ENCODE data around the gene FYB1. TPM values are rescaled to one million over a fixed set of nuclear protein-coding genes. Genes with fewer than 3 reads are reported as not detected.
"Not testable (repeated sequence)": the region's sequence is repeated elsewhere in the genome, so short reads cannot be mapped to it uniquely, and the experiment has no call there.

Gene FYB1
- total and polyA plus RNA-seq, 7 experiments from 2014 or later, result 310 to 701 (median 491) TPM

DNA sequence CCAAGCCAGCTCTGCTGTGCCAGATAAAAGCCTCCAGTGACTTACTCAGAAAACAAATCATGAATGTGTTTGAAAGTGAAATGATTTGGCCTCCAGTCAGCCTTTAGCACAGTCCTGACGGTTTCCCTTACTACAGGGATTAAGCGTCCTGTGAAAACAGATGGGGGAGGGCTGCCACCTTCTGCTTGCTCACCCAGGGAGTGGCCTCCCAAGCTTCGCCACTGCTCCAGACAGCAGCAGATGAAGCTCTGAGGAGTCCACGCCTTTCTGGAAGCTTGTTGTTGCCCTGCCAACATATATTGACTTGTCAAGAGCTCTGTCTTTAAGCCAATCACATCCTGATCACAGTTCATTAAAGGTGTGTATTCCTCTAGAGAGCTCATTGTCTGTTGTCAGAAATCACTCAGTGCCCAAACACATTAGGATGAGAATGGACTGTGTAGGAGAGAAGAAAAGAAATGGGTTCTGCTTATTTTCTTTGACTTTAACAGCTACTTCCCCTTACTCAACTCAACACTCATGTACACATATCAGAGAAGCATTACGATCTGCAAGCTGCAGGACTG lies 4.9 kb upstream of the FYB1 start:
- Histone ChIP-seq H3K9me3 (ENCODE audit: control insufficient read depth in 2 of 3, low read length in 3 of 3) (no peaks in the 10 kb centered on the region), H3K27ac (ENCODE audit: low read depth, low read length) (no peak overlapping the region), H3K36me3 (ENCODE audit: control insufficient read depth in 2 of 3, insufficient read depth in 3 of 3, low read length in 3 of 3) (no peaks in the 10 kb centered on the region), H3K4me1 (ENCODE audit: control insufficient read depth in 2 of 2, insufficient read depth in 2 of 2, low read length in 2 of 2) (peaks cover 0 to 15% of the 10 kb centered on the region in 2 donors), H3K4me3 (ENCODE audit: low read length) (no peak overlapping the region), H3K27me3 (ENCODE audit: control insufficient read depth in 2 of 2, insufficient read depth in 2 of 2, low read length in 2 of 2) (no peaks in the 10 kb centered on the region)
- intact Hi-C loops (cut with micrococcal nuclease), result loop anchor here in 1 of 2 donors (2.0 kb wide), 1 partner anchor 17 kb away; no protein-coding TSS in a partner anchor
- no peaks in the 10 kb centered on the region for H3K36me3 Mint-ChIP-seq
- peak overlapping the region in 3 of 9 donors; percentile 5 to 54 (median 32) for H3K27ac Mint-ChIP-seq
- no peak for DNase-seq
- H3K4me3 Mint-ChIP-seq, result no peak overlapping the region
- no peaks in the 10 kb centered on the region for H3K9me3 Mint-ChIP-seq
- peaks cover 15 to 71% (median 49%) of the 10 kb centered on the region in 7 donors for H3K4me1 Mint-ChIP-seq
- peak; percentile 77 for ATAC-seq
- ChIA-PET POLR2A (interaction anchor here (0.6 to 2.4 kb wide), 6 partner anchors 21 to 227 kb away, joined by 3 to 8 read pairs (median 4); no protein-coding TSS in a partner anchor), CTCF (interaction anchor here (0.9 to 10.1 kb wide), 5 partner anchors 7 to 67 kb away, joined by 3 to 192 read pairs (median 4); no protein-coding TSS in a partner anchor)
- no peaks in the 10 kb centered on the region for H3K27me3 Mint-ChIP-seq

DNA sequence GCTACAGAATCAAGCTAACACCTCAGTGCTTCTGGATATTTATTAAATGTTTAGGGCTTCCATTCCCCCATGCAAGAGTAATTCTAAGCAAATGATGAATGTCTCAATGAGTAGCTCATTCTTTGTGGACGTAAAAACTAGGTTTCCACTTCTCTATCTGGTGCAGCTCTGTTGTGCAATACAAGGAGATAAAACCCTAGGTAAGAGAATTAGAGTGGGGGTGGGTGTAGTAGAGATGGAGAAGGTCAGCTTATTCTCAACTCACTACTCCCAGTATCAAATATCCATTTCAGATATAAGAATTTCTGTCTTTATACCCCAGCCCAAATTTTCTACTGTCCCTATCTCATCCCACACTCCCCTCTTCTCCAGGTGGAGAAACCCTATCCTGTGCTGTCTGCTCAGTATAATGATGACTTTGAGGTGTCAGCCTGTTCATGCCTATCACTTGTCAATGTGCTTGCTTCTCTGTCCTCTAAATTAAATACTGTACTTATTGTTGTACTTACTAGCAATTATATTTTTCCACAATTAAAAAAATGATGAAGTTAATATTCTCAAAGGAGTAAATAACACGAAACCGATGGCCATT lies 4.3 kb upstream of the FYB1 start:
- H3K27ac Mint-ChIP-seq, result peak overlapping the region in 2 of 9 donors; percentile 17 to 32
- Histone ChIP-seq H3K27me3 (ENCODE audit: control insufficient read depth in 2 of 2, insufficient read depth in 2 of 2, low read length in 2 of 2) (no peaks in the 10 kb centered on the region), H3K9me3 (ENCODE audit: control insufficient read depth in 2 of 3, low read length in 3 of 3) (no peaks in the 10 kb centered on the region), H3K36me3 (ENCODE audit: control insufficient read depth in 2 of 3, insufficient read depth in 3 of 3, low read length in 3 of 3) (no peaks in the 10 kb centered on the region), H3K4me1 (ENCODE audit: control insufficient read depth in 2 of 2, insufficient read depth in 2 of 2, low read length in 2 of 2) (peaks cover 0 to 21% of the 10 kb centered on the region in 2 donors), H3K4me3 (ENCODE audit: low read length) (no peak overlapping the region), H3K27ac (ENCODE audit: low read depth, low read length) (no peak overlapping the region)
- H3K9me3 Mint-ChIP-seq, result no peaks in the 10 kb centered on the region
- DNase-seq (no peak), ATAC-seq (no peak)
- peaks cover 15 to 76% (median 56%) of the 10 kb centered on the region in 7 donors for H3K4me1 Mint-ChIP-seq
- intact Hi-C loops (cut with micrococcal nuclease), result loop anchor here in 1 of 2 donors (2.0 kb wide), 1 partner anchor 17 kb away; no protein-coding TSS in a partner anchor
- H3K36me3 Mint-ChIP-seq, result no peaks in the 10 kb centered on the region
- POLR2A ChIA-PET, result interaction anchor here (0.6 to 2.4 kb wide), 8 partner anchors 12 to 226 kb away, joined by 3 to 8 read pairs (median 4); no protein-coding TSS in a partner anchor
- no peaks in the 10 kb centered on the region for H3K27me3 Mint-ChIP-seq
- CTCF ChIA-PET, result interaction anchor here (0.6 to 10.1 kb wide), 6 partner anchors 7 to 66 kb away, joined by 3 to 192 read pairs (median 12); no protein-coding TSS in a partner anchor
- no peak overlapping the region for H3K4me3 Mint-ChIP-seq

DNA sequence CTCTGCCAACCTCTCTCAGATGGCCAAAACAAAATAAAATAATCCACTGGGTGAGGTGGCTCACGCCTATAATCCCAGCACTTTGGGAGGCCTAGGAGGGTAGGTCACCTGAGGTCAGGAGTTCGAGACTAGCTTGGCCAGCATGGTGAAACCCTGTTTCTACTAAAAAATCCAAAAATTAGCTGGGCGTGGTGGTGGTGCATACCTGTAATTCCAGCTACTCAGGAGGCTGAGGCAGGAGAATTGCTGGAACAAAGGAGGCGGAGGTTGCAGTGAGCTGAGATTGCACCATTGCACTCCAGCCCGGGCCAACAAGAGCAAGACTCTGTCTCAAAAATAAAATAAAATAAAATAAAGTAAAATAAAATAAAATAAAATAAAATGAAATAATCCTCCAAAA lies 2.3 kb upstream of the FYB1 start:
- H3K27me3 Mint-ChIP-seq; ATAC-seq; H3K9me3 ChIP-seq (ENCODE audit: control insufficient read depth in 2 of 3, low read length in 3 of 3); H3K36me3 ChIP-seq (ENCODE audit: control insufficient read depth in 2 of 3, insufficient read depth in 3 of 3, low read length in 3 of 3); H3K27ac ChIP-seq (ENCODE audit: low read depth, low read length); H3K27me3 ChIP-seq (ENCODE audit: control insufficient read depth in 2 of 2, insufficient read depth in 2 of 2, low read length in 2 of 2); H3K4me3 Mint-ChIP-seq; H3K9me3 Mint-ChIP-seq; H3K36me3 Mint-ChIP-seq; intact Hi-C loops (cut with micrococcal nuclease); H3K4me3 ChIP-seq (ENCODE audit: low read length); DNase-seq: not testable (repeated sequence)
- peaks cover 23 to 82% (median 68%) of the 10 kb centered on the region in 7 donors for H3K4me1 Mint-ChIP-seq
- peaks cover 11 to 25% of the 10 kb centered on the region in 2 donors for H3K4me1 ChIP-seq (ENCODE audit: control insufficient read depth in 2 of 2, insufficient read depth in 2 of 2, low read length in 2 of 2)
- POLR2A ChIA-PET, result interaction anchor here (0.5 to 6.7 kb wide), 9 partner anchors 12 to 72 kb away, joined by 3 to 52 read pairs (median 4); no protein-coding TSS in a partner anchor
- CTCF ChIA-PET, result interaction anchor here (0.6 to 10.1 kb wide), 6 partner anchors 13 to 107 kb away, joined by 3 to 192 read pairs (median 5); no protein-coding TSS in a partner anchor
- H3K27ac Mint-ChIP-seq, result peak overlapping the region in 1 of 9 donors; percentile 54

GRCh38 chr5:39220280-39221030 lies 1.1 kb upstream of the FYB1 start:
- Mint-ChIP-seq H3K4me1 (peaks cover 24 to 80% (median 67%) of the 10 kb centered on the region in 7 donors), H3K4me3 (no peak overlapping the region), H3K9me3 (no peaks in the 10 kb centered on the region), H3K27ac (peak overlapping the region in 8 of 9 donors; percentile 31 to 99 (median 89)), H3K36me3 (no peaks in the 10 kb centered on the region), H3K27me3 (no peaks in the 10 kb centered on the region)
- H3K9me3 ChIP-seq (ENCODE audit: control insufficient read depth in 2 of 3, low read length in 3 of 3), result no peaks in the 10 kb centered on the region
- ChIA-PET POLR2A (interaction anchor here (0.7 to 6.7 kb wide), 12 partner anchors 10 to 67 kb away, joined by 3 to 52 read pairs (median 4); no protein-coding TSS in a partner anchor), CTCF (interaction anchor here (1.7 to 10.1 kb wide), 6 partner anchors 23 to 328 kb away, joined by 4 to 192 read pairs (median 64); no protein-coding TSS in a partner anchor)
- no peak overlapping the region for H3K4me3 ChIP-seq (ENCODE audit: low read length)
- no peaks in the 10 kb centered on the region for H3K36me3 ChIP-seq (ENCODE audit: control insufficient read depth in 2 of 3, insufficient read depth in 3 of 3, low read length in 3 of 3)
- peaks cover 20 to 22% of the 10 kb centered on the region in 2 donors for H3K4me1 ChIP-seq (ENCODE audit: control insufficient read depth in 2 of 2, insufficient read depth in 2 of 2, low read length in 2 of 2)
- H3K27me3 ChIP-seq (ENCODE audit: control insufficient read depth in 2 of 2, insufficient read depth in 2 of 2, low read length in 2 of 2), result no peaks in the 10 kb centered on the region
- intact Hi-C loops (cut with micrococcal nuclease), result no loop called here
- no peak overlapping the region for H3K27ac ChIP-seq (ENCODE audit: low read depth, low read length)
- DNase-seq (no peak), ATAC-seq (no peak)

- Histone ChIP-seq H3K4me3 (ENCODE audit: low read length) (no peak overlapping the region), H3K9me3 (ENCODE audit: control insufficient read depth in 2 of 3, low read length in 3 of 3) (no peaks in the 10 kb centered on the region), H3K4me1 (ENCODE audit: control insufficient read depth in 2 of 2, insufficient read depth in 2 of 2, low read length in 2 of 2) (peaks cover 34 to 38% of the 10 kb centered on the region in 2 donors), H3K27ac (ENCODE audit: low read depth, low read length) (peak overlapping the region; percentile 93), H3K27me3 (ENCODE audit: control insufficient read depth in 2 of 2, insufficient read depth in 2 of 2, low read length in 2 of 2) (no peaks in the 10 kb centered on the region), H3K36me3 (ENCODE audit: control insufficient read depth in 2 of 3, insufficient read depth in 3 of 3, low read length in 3 of 3) (no peaks in the 10 kb centered on the region)
- peaks cover 36 to 80% (median 67%) of the 10 kb centered on the region in 7 donors for H3K4me1 Mint-ChIP-seq
- DNase-seq, result no peak
- peak overlapping the region in 9 of 10 donors; percentile 8 to 98 (median 86) for H3K4me3 Mint-ChIP-seq
- ChIA-PET CTCF (interaction anchor here (0.7 to 10.1 kb wide), 35 partner anchors 8 to 329 kb away, joined by 3 to 192 read pairs (median 6); no protein-coding TSS in a partner anchor), POLR2A (interaction anchor here (0.6 to 6.7 kb wide), 22 partner anchors 8 to 201 kb away, joined by 3 to 211 read pairs (median 14); no protein-coding TSS in a partner anchor)
- H3K9me3 Mint-ChIP-seq, result no peaks in the 10 kb centered on the region
- H3K27ac Mint-ChIP-seq, result peak overlapping the region in 8 of 9 donors; percentile 88 to 99 (median 94)
- H3K36me3 Mint-ChIP-seq, result no peaks in the 10 kb centered on the region
- no peak for ATAC-seq
- intact Hi-C loops (cut with micrococcal nuclease), result loop anchor here (5.0 to 10.0 kb wide), 4 partner anchors 146 to 1536 kb away; partner anchors contain the start of genes TTC33 (in 2 of the 2) and RICTOR (in 1 of the 2)
- no peaks in the 10 kb centered on the region for H3K27me3 Mint-ChIP-seq
Measured at GRCh38 chr5:39218482-39219402, 621 bp downstream of the FYB1 start.

Data from naive thymus-derived CD4-positive, alpha-beta T cell (primary cell).